Left ventricle myocardium inferior (tissue), 1 donor: ENCODE results near the gene ANKRD44. TPM values are rescaled to one million over a fixed set of nuclear protein-coding genes. Genes with fewer than 3 reads are reported as not detected.

Experiments used
- DNase-seq: peaks from one replicate; pipeline ENCODE4 v3.0.0-alpha.2; 2020
- H3K27ac ChIP-seq: fragments of 200-600 bp; replicated peaks from 2 replicates; pipeline ENCODE4 v1.8.0; 2021
- H3K27me3 ChIP-seq: fragments of 200-600 bp; 2 replicates; pipeline ENCODE4 v1.8.0; 2021; ENCODE audit warnings: low read depth
- H3K36me3 ChIP-seq: fragments of 200-600 bp; 2 replicates; pipeline ENCODE4 v1.8.0; 2021
- H3K4me1 ChIP-seq: fragments of 200-600 bp; 2 replicates; pipeline ENCODE4 v1.8.0; 2021
- H3K4me3 ChIP-seq: fragments of 200-600 bp; 2 replicates; pipeline ENCODE4 v1.8.0; 2021; ENCODE audit warnings: mild to moderate bottlenecking, moderate library complexity
- H3K9me3 ChIP-seq: fragments of 200-600 bp; replicated peaks from 2 replicates; pipeline ENCODE4 v1.8.0; 2021
- intact Hi-C: fragments of 100-400 bp; cut with micrococcal nuclease; formaldehyde crosslinking; loops from one replicate; pipeline ENCODE4 v1.11.0; 2022
- total RNA-seq: library from RNA; stranded (reverse); fragmentation: NEBNext Ultra II Directional; extraction: Animal tissue kit (Norgen Biotek cat#: 25700); gene quantifications from one replicate; pipeline ENCODE4 v1.2.1, GENCODE V29; 2021
- TF ChIP-seq, protein P1 (sequence below): fragments of 200-600 bp; IDR thresholded peaks from 2 replicates; pipeline ENCODE4 v1.8.0; 2021; ENCODE audit warnings: antibody characterized with exemption, mild to moderate bottlenecking, borderline replicate concordance
- donor health status: DM: no; HTN: yes; CAD: no; lungs with severe emphysema.

ANKRD44 gene
- total RNA-seq, 1 donor from 2014 or later, result 7.1 TPM

DNA sequence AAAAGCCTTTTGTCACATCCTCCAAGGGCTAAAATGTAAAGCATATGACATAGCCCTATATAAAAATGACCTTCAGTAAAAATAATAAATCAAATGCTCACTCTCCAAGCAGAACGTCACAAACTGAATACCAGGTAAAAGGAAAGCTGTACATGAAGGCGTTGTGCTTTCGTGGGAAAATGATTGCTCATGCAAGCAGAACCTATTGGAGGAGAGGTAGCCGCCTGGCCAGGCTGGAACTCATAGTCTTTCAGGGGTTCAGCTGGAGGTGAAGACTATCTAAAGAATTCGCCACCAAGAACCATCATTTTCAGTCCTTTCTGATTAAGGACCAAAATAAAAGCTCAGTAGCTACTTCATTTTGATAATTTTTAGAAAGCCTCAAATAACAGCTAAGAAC lies 44.7 kb downstream of the ANKRD44 start:
- peaks cover 25% of the 10 kb centered on the region for H3K4me1 ChIP-seq

DNA sequence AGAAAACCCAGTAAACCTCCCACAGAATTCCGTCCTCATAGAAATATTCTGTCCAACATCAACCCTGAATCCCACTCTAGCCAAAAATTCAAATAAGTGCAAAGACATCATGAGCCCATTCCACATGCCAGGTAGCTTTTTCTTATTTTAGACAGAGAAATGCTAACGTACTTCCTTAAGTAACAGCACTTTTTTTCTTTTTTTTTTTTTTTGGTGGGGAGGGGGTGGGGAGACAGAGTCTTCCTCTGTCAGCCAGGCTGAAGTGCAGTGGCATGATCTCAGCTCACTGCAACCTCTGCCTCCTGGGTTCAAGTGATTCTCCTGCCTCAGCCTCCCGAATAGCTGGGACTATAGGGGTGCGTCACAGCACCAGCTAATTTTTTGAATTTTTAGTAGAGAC lies 45.5 kb downstream of the ANKRD44 start:
- intact Hi-C loops, result no loop called here
- H3K4me1 ChIP-seq, result peaks cover 21% of the 10 kb centered on the region
- DNase-seq, result no peak
- H3K36me3 ChIP-seq, result no peaks in the 10 kb centered on the region
- no peak overlapping the region for H3K4me3 ChIP-seq
- H3K9me3 ChIP-seq, result no peaks in the 10 kb centered on the region
- no peaks in the 10 kb centered on the region for H3K27me3 ChIP-seq
- no peak overlapping the region for H3K27ac ChIP-seq
- TF ChIP-seq, protein P1, sequence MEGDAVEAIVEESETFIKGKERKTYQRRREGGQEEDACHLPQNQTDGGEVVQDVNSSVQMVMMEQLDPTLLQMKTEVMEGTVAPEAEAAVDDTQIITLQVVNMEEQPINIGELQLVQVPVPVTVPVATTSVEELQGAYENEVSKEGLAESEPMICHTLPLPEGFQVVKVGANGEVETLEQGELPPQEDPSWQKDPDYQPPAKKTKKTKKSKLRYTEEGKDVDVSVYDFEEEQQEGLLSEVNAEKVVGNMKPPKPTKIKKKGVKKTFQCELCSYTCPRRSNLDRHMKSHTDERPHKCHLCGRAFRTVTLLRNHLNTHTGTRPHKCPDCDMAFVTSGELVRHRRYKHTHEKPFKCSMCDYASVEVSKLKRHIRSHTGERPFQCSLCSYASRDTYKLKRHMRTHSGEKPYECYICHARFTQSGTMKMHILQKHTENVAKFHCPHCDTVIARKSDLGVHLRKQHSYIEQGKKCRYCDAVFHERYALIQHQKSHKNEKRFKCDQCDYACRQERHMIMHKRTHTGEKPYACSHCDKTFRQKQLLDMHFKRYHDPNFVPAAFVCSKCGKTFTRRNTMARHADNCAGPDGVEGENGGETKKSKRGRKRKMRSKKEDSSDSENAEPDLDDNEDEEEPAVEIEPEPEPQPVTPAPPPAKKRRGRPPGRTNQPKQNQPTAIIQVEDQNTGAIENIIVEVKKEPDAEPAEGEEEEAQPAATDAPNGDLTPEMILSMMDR, result no peak

More for the DNA sequence above, 44.7 kb downstream of the ANKRD44 start:
- Histone ChIP-seq H3K36me3 (no peaks in the 10 kb centered on the region), H3K9me3 (no peaks in the 10 kb centered on the region), H3K4me3 (no peak overlapping the region), H3K27ac (no peak overlapping the region), H3K27me3 (no peaks in the 10 kb centered on the region)
- intact Hi-C loops, result no loop called here
- TF ChIP-seq, protein P1, result no peak
- DNase-seq, result no peak

DNA sequence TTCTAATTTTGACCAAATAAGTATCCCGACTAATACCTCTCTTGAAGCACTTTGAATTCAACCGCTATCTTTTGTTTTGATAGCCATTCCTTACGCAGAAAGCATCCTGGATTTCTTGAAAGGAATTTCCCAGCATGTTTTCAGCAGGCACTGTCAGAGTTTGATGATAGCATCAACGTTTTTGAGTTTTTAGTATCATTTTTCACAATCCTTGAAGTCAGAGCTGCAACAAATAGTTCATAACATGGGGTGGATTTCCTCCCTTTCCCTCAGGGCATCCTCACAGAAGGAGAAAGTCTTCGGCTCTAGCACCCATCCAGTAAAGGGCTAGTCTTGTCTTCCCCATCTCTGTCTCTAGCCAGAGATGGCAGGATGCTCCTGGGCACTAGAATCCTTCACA lies 46.2 kb downstream of the ANKRD44 start:
- H3K4me3 ChIP-seq, result no peak overlapping the region
- peaks cover 14% of the 10 kb centered on the region for H3K4me1 ChIP-seq
- no peaks in the 10 kb centered on the region for H3K27me3 ChIP-seq
- TF ChIP-seq, protein P1, result no peak
- no peak for DNase-seq
- no peaks in the 10 kb centered on the region for H3K36me3 ChIP-seq
- no peaks in the 10 kb centered on the region for H3K9me3 ChIP-seq
- intact Hi-C loops, result no loop called here
- H3K27ac ChIP-seq, result no peak overlapping the region

DNA sequence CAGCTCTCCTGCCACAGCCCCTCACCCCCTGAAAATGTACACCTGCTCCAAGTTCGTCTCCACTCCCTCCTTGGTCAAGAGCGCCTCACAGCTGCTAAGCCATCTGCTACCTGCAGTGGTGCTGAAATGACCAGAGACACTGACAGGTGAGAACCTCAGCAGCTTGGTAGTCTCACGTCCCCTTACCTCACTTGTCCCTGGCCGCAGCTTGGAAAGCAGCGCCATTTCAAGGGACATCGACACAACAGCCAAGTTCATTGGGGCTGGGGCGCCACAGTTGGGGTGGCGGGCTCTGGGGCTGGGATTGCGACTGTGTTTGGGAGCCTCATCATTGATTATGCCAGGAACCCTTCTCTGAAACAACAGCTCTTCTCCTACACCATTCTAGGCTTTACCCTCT lies 47.5 kb downstream of the ANKRD44 start:
- H3K4me1 ChIP-seq, result peaks cover 11% of the 10 kb centered on the region
- no peak for DNase-seq
- H3K4me3 ChIP-seq, result no peak overlapping the region
- no peaks in the 10 kb centered on the region for H3K9me3 ChIP-seq
- H3K27ac ChIP-seq, result no peak overlapping the region
- H3K27me3 ChIP-seq, result no peaks in the 10 kb centered on the region
- TF ChIP-seq, protein P1, result no peak
- intact Hi-C loops, result no loop called here
- H3K36me3 ChIP-seq, result no peaks in the 10 kb centered on the region

DNA sequence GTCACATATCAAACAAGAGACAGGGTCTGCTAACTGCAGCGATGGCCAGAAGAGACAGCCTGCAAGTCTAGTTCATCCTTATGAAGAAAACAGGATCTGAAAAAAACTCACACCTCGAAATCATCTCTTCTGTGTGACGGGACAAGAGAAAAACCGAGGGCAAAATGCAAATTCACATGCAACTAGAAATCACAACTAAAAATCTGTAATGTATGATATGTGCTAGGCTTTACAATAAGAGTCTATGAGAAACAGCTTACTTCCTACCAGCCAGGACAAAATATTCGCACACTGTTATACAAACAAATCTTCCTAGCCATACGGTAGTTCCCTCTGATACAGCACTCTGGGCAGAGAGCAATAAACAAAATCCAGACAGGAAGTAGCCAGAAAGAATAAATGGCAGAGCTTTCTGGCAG lies 48.8 kb downstream of the ANKRD44 start:
- Histone ChIP-seq H3K4me3 (peak overlapping the region; percentile 7), H3K27ac (peak overlapping the region; percentile 63), H3K36me3 (no peaks in the 10 kb centered on the region), H3K4me1 (peaks cover 11% of the 10 kb centered on the region), H3K9me3 (no peaks in the 10 kb centered on the region), H3K27me3 (no peaks in the 10 kb centered on the region)
- intact Hi-C loops, result no loop called here
- DNase-seq, result no peak
- TF ChIP-seq, protein P1, result no peak

DNA sequence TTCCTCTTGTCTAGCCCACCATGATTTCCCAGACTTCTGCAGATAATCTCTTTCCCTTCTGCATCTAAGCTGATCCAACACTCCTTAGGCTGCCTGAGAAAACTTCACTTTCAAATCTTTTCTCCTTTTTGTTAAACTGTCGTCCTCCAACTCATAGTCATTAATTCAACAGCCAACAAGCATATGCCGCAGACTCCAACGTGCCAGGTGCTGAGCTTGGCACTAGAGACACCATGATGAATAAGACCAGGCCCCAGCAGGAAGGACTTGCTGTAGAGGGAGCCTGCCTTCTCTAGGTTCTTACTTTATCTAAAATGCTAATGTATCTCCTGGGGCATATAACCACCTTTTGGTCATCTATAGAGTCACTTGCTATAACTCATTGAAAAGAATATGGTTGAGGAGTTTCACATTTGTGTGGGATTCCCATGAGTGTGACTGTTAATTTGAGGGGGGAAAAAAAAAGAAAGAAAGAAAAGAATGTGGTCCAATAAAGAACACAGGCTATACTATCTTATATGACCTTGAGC lies 51.0 kb downstream of the ANKRD44 start:
- TF ChIP-seq, protein P1, result no peak
- H3K36me3 ChIP-seq, result no peaks in the 10 kb centered on the region
- no peak for DNase-seq
- no peak overlapping the region for H3K27ac ChIP-seq
- intact Hi-C loops, result no loop called here
- no peaks in the 10 kb centered on the region for H3K9me3 ChIP-seq
- H3K4me1 ChIP-seq, result peaks cover 29% of the 10 kb centered on the region
- no peaks in the 10 kb centered on the region for H3K27me3 ChIP-seq
- no peak overlapping the region for H3K4me3 ChIP-seq
